Activated naive CD8-positive, alpha-beta T cell treated with anti-CD3 and anti-CD28 coated beads for 36 hours (primary cell): ENCODE data around the gene NEDD4L. TPM values are rescaled to one million over a fixed set of nuclear protein-coding genes. Genes with fewer than 3 reads are reported as not detected.

Source experiments
- DNase-seq: peaks from one replicate; pipeline ENCODE4 v3.0.0; 2021
- H3K27ac Mint-ChIP-seq: one replicate; pipeline ENCODE4 v1.8.0; 2022; ENCODE audit warnings: mild to moderate bottlenecking, moderate library complexity, mixed read lengths
- H3K27me3 Mint-ChIP-seq: one replicate; pipeline ENCODE4 v1.8.0; 2022; ENCODE audit warnings: mild to moderate bottlenecking, mixed read lengths
- H3K36me3 Mint-ChIP-seq: one replicate; pipeline ENCODE4 v1.8.0; 2021; ENCODE audit warnings: mild to moderate bottlenecking, mixed read lengths
- H3K4me1 Mint-ChIP-seq: one replicate; pipeline ENCODE4 v1.8.0; 2021; ENCODE audit warnings: mixed read lengths
- H3K4me3 Mint-ChIP-seq: one replicate; pipeline ENCODE4 v1.8.0; 2022; ENCODE audit warnings: mild to moderate bottlenecking, moderate library complexity, mixed read lengths
- H3K9me3 Mint-ChIP-seq: one replicate; pipeline ENCODE4 v1.8.0; 2022; ENCODE audit warnings: mixed read lengths
- total RNA-seq, 2 experiments: library from RNA; stranded (reverse); gene quantifications; one replicate each; pipeline ENCODE4 v1.2.3, GENCODE V29; 2021

Gene NEDD4L
- total RNA-seq, 2 experiments from 2014 or later = 10.5 to 14.4 TPM

GRCh38 chr18:58227361-58227930 is 183.4 kb downstream of the NEDD4L start:
- Mint-ChIP-seq H3K27me3 (peaks cover 5% of the 10 kb centered on the region), H3K4me1 (peaks cover 16% of the 10 kb centered on the region), H3K27ac (no peak overlapping the region), H3K9me3 (no peaks in the 10 kb centered on the region), H3K36me3 (no peaks in the 10 kb centered on the region), H3K4me3 (no peak overlapping the region)
- no peak for DNase-seq

DNA sequence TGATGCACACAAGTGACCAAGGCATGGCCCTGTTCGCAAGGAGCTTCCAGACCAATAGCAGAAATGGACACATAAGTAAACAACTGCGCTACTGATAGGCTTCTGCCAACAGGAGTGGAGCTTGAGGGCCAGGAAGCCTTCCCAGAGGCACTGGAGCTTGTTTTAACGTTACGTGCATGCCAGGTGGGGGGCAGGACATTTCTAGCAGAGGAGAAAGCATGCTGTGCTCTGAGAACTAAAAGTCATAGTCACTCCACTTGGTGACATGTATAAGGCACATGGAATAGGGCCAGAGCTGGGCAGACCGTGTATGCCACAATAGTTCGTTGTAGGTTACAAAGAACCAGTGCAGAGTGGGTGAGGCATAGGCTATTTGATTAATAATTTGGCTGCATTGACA is 184.2 kb downstream of the NEDD4L start:
- H3K27ac Mint-ChIP-seq = no peak overlapping the region
- peaks cover 1% of the 10 kb centered on the region for H3K9me3 Mint-ChIP-seq
- DNase-seq = no peak
- peaks cover 3% of the 10 kb centered on the region for H3K27me3 Mint-ChIP-seq
- H3K4me1 Mint-ChIP-seq = peaks cover 16% of the 10 kb centered on the region
- no peak overlapping the region for H3K4me3 Mint-ChIP-seq
- H3K36me3 Mint-ChIP-seq = no peaks in the 10 kb centered on the region

DNA sequence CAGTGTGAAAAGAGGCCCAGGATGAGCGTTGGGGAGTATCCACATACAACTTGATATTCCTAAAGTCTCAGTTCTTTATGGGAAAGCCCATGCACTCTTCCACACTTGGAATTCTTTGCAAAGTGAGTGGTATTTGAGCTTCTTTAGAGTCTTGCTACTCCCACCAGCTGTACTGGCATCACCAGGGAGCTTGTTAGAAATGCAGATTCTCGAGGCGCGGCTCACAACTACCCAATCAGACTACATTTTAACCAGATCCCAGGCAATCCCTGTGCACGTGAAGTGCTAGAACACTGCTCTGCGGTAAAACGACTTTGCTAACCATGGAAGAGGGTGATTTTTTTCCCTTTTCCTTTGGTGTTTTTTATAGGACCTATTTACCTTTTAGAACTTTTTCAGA is 184.7 kb downstream of the NEDD4L start:
- H3K9me3 Mint-ChIP-seq = peaks cover 2% of the 10 kb centered on the region
- H3K27me3 Mint-ChIP-seq = no peaks in the 10 kb centered on the region
- H3K36me3 Mint-ChIP-seq = no peaks in the 10 kb centered on the region
- H3K4me1 Mint-ChIP-seq = peaks cover 15% of the 10 kb centered on the region
- H3K27ac Mint-ChIP-seq = no peak overlapping the region
- no peak for DNase-seq
- H3K4me3 Mint-ChIP-seq = no peak overlapping the region

- H3K36me3 Mint-ChIP-seq = no peaks in the 10 kb centered on the region
- no peak overlapping the region for H3K4me3 Mint-ChIP-seq
- H3K27me3 Mint-ChIP-seq = no peaks in the 10 kb centered on the region
- no peak overlapping the region for H3K27ac Mint-ChIP-seq
- peaks cover 15% of the 10 kb centered on the region for H3K4me1 Mint-ChIP-seq
- no peak for DNase-seq
- H3K9me3 Mint-ChIP-seq = peaks cover 4% of the 10 kb centered on the region
Measured at GRCh38 chr18:58229162-58229561, 185.1 kb downstream of the NEDD4L start.

DNA sequence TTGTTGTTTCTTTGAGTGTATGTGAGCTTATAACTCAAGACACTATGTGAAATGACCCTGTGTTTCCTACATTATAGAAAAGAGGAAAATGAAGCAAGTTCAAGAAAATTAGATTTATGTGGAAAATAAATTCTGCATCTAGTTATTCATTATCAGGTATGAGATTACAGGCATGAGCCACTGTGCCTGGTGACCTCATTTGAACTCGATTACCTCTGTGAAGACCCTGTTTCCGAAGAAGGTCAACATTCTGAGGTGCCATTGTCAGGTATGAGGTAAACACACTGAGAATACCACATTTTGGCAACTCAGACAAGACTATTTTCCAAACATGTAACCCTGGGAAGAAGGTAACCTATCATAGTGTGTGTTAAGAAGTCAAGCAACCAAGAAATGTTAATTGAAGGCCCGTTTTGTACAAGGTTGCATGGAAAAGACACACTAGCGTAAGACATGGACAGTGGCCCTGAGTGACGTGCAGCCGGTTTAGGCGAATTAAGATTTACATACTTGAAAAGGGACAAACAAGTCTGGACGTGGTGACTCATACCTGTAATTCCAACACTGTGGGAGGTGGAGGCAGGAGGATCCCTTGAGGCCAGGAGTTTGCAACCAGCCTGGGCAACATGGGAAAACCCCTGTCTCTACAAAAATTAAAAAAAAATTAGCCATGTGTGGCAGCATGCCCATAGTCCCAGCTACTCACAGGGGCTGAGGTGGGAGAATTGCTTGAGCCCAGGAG is 186.6 kb downstream of the NEDD4L start:
- no peaks in the 10 kb centered on the region for H3K36me3 Mint-ChIP-seq
- H3K27me3 Mint-ChIP-seq = no peaks in the 10 kb centered on the region

DNA sequence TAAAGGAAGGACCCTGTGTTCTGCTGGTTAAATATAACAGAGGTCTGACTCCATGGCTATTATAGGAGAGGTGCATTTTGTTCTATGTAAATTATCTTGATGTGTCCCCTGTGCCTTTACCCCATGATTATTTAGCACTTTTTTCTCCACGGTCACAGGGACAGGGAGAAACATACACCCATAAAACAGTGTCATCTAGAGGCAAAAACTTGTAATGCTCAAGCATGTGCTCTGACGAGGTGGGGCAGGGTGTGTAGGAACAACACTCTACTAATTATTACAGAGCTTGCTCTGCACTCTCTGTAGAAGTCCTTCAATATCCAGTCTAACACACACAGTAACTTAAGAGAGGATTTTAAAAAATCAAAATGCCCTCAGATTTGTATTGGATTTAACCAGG is 187.9 kb downstream of the NEDD4L start:
- Mint-ChIP-seq H3K36me3 (no peaks in the 10 kb centered on the region), H3K4me3 (no peak overlapping the region), H3K27ac (no peak overlapping the region), H3K9me3 (peaks cover 4% of the 10 kb centered on the region), H3K4me1 (peaks cover 3% of the 10 kb centered on the region), H3K27me3 (no peaks in the 10 kb centered on the region)
- no peak for DNase-seq

More for the DNA sequence above, 186.6 kb downstream of the NEDD4L start:
- Mint-ChIP-seq H3K4me3 (no peak overlapping the region), H3K4me1 (peaks cover 3% of the 10 kb centered on the region), H3K9me3 (peaks cover 4% of the 10 kb centered on the region), H3K27ac (no peak overlapping the region)
- no peak for DNase-seq

GRCh38 chr18:58232668-58233067 is 188.6 kb downstream of the NEDD4L start:
- H3K9me3 Mint-ChIP-seq = peaks cover 4% of the 10 kb centered on the region
- H3K27me3 Mint-ChIP-seq = no peaks in the 10 kb centered on the region
- no peaks in the 10 kb centered on the region for H3K36me3 Mint-ChIP-seq
- no peak overlapping the region for H3K27ac Mint-ChIP-seq
- peaks cover 3% of the 10 kb centered on the region for H3K4me1 Mint-ChIP-seq
- no peak for DNase-seq
- H3K4me3 Mint-ChIP-seq = no peak overlapping the region

DNA sequence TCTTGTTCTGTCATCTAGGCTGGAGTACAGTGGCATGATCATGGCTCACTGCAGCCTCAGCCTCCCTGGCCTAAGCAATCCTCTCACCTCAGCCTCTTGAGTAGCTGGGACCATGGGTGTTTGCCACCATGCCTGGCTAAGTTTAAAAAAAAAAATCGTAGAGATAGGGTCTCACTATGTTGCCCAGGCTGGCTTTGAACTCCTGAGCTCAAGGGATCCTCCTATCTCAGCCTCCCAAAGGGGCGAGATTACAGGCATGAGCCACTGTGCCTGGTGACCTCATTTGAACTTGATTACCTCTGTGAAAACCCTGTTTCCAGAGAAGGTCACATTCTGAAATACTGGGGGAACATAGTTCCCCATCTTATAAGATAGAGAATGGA is 190.3 kb downstream of the NEDD4L start:
- H3K9me3 Mint-ChIP-seq = peaks cover 4% of the 10 kb centered on the region
- H3K4me1 Mint-ChIP-seq = peaks cover 3% of the 10 kb centered on the region
- no peaks in the 10 kb centered on the region for H3K27me3 Mint-ChIP-seq
- no peak overlapping the region for H3K4me3 Mint-ChIP-seq
- H3K27ac Mint-ChIP-seq = no peak overlapping the region
- H3K36me3 Mint-ChIP-seq = no peaks in the 10 kb centered on the region
- DNase-seq = no peak

DNA sequence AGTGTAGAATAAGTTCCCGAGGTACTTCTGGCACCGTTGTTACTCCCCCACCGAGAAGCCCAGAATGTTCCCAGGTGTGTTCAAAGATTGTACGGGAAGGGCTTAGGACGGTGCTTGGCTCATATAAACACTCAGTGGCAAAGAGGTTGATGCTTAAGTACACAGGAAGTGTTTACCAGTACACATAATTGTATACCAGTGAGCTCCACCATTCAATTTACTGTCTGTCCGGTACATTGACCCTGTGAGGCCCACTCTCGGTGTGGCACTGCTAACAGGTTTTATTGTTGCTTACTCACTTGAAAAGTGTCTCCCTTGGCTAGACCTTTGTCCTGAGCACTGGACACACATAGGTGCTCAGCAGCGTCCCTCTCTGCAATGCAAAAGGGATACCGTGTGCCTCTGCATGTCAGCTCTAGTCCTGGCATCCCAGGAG is 191.0 kb downstream of the NEDD4L start:
- DNase-seq = no peak
- H3K36me3 Mint-ChIP-seq = no peaks in the 10 kb centered on the region
- no peak overlapping the region for H3K4me3 Mint-ChIP-seq

GRCh38 chr18:58239879-58240278 is 195.9 kb downstream of the NEDD4L start:
- no peak overlapping the region for H3K4me3 Mint-ChIP-seq
- H3K27ac Mint-ChIP-seq = no peak overlapping the region
- no peak for DNase-seq
- H3K27me3 Mint-ChIP-seq = no peaks in the 10 kb centered on the region
- no peaks in the 10 kb centered on the region for H3K36me3 Mint-ChIP-seq
- no peaks in the 10 kb centered on the region for H3K4me1 Mint-ChIP-seq
- H3K9me3 Mint-ChIP-seq = no peaks in the 10 kb centered on the region

More for the DNA sequence above, 191.0 kb downstream of the NEDD4L start:
- H3K9me3 Mint-ChIP-seq = peaks cover 4% of the 10 kb centered on the region
- H3K4me1 Mint-ChIP-seq = peaks cover 2% of the 10 kb centered on the region
- no peaks in the 10 kb centered on the region for H3K27me3 Mint-ChIP-seq
- H3K27ac Mint-ChIP-seq = no peak overlapping the region

- Mint-ChIP-seq H3K36me3 (no peaks in the 10 kb centered on the region), H3K4me3 (no peak overlapping the region), H3K4me1 (no peaks in the 10 kb centered on the region), H3K27ac (no peak overlapping the region), H3K9me3 (no peaks in the 10 kb centered on the region), H3K27me3 (no peaks in the 10 kb centered on the region)
- no peak for DNase-seq
Measured at GRCh38 chr18:58241026-58241679, 197.1 kb downstream of the NEDD4L start.

- H3K36me3 Mint-ChIP-seq = no peaks in the 10 kb centered on the region
- H3K9me3 Mint-ChIP-seq = no peaks in the 10 kb centered on the region
- no peaks in the 10 kb centered on the region for H3K4me1 Mint-ChIP-seq
- no peak overlapping the region for H3K4me3 Mint-ChIP-seq
- no peak overlapping the region for H3K27ac Mint-ChIP-seq
- no peaks in the 10 kb centered on the region for H3K27me3 Mint-ChIP-seq
- DNase-seq = no peak
Measured at GRCh38 chr18:58241877-58242276, 197.9 kb downstream of the NEDD4L start.

DNA sequence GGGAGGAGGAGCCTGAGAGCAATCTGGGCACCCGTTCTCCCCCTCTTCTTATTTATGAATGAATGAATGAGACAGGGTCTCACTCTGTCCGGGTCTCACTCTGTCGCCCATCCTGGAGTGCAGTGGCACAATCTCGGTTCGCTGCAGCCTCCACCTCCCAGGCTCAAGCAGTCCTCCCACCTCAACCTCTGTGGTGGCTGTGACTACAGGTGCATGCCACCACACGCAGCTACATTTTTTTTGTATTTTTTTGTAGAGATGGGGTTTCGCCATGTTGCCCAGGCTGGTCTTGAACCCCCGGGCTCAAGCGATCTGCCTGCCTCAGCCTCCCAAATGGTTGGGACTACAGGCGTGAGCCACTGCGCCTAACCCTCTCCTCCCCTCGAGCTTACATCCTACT is 198.4 kb downstream of the NEDD4L start:
- no peaks in the 10 kb centered on the region for H3K36me3 Mint-ChIP-seq
- no peaks in the 10 kb centered on the region for H3K27me3 Mint-ChIP-seq
- H3K4me3 Mint-ChIP-seq = no peak overlapping the region
- H3K9me3 Mint-ChIP-seq = no peaks in the 10 kb centered on the region
- no peak overlapping the region for H3K27ac Mint-ChIP-seq
- H3K4me1 Mint-ChIP-seq = no peaks in the 10 kb centered on the region
- no peak for DNase-seq

GRCh38 chr18:58242968-58243367 is 198.9 kb downstream of the NEDD4L start:
- H3K4me1 Mint-ChIP-seq = no peaks in the 10 kb centered on the region
- no peak overlapping the region for H3K27ac Mint-ChIP-seq
- H3K36me3 Mint-ChIP-seq = no peaks in the 10 kb centered on the region
- H3K27me3 Mint-ChIP-seq = no peaks in the 10 kb centered on the region
- no peak overlapping the region for H3K4me3 Mint-ChIP-seq
- no peaks in the 10 kb centered on the region for H3K9me3 Mint-ChIP-seq
- no peak for DNase-seq

DNA sequence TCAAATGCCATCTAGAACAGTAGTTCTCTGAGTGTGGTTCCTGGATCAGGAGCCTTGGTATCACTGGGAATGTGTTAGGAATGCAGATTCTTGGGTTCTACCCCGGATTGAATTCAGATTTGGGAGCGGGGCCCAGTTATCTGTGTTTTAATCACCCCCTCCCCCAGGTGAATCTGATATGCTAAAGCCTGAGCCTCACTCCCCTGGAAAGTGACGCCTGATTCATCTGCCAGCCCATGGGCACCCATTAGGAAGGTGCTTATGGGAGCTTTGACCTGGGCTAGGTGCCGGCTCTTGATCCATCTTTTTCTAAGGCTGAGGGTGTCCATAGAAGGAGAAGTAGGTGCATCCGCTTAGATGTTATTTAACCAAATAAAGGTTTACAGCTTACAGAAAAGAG is 199.4 kb downstream of the NEDD4L start:
- no peak overlapping the region for H3K4me3 Mint-ChIP-seq
- no peaks in the 10 kb centered on the region for H3K27me3 Mint-ChIP-seq
- no peaks in the 10 kb centered on the region for H3K9me3 Mint-ChIP-seq
- H3K4me1 Mint-ChIP-seq = no peaks in the 10 kb centered on the region
- DNase-seq = no peak
- no peaks in the 10 kb centered on the region for H3K36me3 Mint-ChIP-seq
- no peak overlapping the region for H3K27ac Mint-ChIP-seq
